Epithelial cell of esophagus (primary cell): ENCODE results near the gene FBXL14.

Experiments used
- DNase-seq: peaks from one replicate; pipeline ENCODE4 v3.0.0; 2010; ENCODE audit warnings: low read depth
- H3K4me3 ChIP-seq: 2 replicates; pipeline ENCODE4 v1.5.1; 2011; ENCODE audit warnings: mild to moderate bottlenecking, low read length, control low read depth
- TF ChIP-seq, protein P1 (sequence below): IDR thresholded peaks from 2 replicates; pipeline ENCODE4 v1.5.1; 2011; ENCODE audit warnings: low read depth, mild to moderate bottlenecking, low read length, control low read depth, inconsistent platforms; ENCODE audit not compliant: insufficient read depth; ENCODE audit errors: missing control alignments

FBXL14 gene

DNA sequence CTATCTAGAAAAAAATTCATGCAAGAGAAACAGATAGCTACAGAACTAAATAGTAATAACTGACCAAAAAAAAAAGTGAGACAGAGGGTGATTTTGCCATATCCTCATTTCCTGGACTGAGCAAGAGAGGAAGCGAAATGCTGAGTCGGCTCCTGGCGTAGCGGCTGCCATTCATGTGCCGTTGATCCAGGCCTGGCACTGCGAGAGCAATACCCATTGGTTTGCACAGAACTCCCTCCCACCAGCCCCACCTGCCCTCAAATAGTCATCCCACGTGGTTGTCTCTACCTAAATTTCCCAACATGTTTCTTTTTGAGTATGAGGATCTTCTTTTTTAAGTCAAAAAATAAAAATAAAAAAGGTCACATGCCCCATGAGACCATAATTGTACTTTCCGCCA is 25.2 kb upstream of the FBXL14 start:
- TF ChIP-seq, protein P1, sequence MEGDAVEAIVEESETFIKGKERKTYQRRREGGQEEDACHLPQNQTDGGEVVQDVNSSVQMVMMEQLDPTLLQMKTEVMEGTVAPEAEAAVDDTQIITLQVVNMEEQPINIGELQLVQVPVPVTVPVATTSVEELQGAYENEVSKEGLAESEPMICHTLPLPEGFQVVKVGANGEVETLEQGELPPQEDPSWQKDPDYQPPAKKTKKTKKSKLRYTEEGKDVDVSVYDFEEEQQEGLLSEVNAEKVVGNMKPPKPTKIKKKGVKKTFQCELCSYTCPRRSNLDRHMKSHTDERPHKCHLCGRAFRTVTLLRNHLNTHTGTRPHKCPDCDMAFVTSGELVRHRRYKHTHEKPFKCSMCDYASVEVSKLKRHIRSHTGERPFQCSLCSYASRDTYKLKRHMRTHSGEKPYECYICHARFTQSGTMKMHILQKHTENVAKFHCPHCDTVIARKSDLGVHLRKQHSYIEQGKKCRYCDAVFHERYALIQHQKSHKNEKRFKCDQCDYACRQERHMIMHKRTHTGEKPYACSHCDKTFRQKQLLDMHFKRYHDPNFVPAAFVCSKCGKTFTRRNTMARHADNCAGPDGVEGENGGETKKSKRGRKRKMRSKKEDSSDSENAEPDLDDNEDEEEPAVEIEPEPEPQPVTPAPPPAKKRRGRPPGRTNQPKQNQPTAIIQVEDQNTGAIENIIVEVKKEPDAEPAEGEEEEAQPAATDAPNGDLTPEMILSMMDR, result no peak
- H3K4me3 ChIP-seq, result no peak overlapping the region
- no peak for DNase-seq

DNA sequence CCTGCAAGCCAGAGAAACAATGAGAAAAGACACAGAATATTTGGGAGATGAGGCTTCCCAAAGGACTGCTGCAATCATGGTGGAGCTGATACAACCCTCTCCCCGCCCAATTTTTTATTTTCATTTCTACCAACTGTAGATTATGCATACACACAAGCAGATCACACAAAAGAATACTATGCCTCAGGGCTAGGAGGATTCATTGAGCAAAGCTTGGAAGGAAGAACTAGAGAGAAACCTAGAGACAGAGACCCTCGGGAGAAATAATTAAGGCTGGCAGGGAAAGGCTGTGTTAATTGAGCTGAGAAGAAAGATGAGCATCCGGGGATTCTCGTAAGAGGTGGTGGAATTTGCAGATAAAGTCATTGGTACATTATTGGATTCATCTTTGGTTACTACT is 24.8 kb upstream of the FBXL14 start:
- H3K4me3 ChIP-seq, result no peak overlapping the region
- DNase-seq, result no peak

DNA sequence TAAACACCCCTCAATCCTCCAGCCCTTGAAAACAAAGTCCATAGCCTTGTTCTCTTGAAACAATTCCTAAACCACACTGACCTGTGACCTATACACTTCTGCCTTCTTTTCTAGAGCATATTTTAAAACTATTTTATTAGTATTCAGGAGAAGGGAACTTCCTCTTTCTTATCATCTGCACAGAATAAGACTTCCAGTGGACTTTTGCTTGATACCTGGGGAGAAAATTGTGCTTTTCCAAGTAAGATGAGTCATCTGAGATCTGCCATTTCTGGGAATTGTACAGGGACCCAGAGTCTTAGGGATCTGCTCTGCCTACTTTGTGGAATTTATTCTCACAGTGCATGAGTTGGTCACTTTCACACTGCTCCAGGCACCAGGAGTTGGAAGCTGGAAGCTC is 24.1 kb upstream of the FBXL14 start:
- H3K4me3 ChIP-seq, result no peak overlapping the region
- no peak for DNase-seq
- TF ChIP-seq, protein P1, result no peak

More for the DNA sequence above, 24.8 kb upstream of the FBXL14 start:
- TF ChIP-seq, protein P1, result no peak

DNA sequence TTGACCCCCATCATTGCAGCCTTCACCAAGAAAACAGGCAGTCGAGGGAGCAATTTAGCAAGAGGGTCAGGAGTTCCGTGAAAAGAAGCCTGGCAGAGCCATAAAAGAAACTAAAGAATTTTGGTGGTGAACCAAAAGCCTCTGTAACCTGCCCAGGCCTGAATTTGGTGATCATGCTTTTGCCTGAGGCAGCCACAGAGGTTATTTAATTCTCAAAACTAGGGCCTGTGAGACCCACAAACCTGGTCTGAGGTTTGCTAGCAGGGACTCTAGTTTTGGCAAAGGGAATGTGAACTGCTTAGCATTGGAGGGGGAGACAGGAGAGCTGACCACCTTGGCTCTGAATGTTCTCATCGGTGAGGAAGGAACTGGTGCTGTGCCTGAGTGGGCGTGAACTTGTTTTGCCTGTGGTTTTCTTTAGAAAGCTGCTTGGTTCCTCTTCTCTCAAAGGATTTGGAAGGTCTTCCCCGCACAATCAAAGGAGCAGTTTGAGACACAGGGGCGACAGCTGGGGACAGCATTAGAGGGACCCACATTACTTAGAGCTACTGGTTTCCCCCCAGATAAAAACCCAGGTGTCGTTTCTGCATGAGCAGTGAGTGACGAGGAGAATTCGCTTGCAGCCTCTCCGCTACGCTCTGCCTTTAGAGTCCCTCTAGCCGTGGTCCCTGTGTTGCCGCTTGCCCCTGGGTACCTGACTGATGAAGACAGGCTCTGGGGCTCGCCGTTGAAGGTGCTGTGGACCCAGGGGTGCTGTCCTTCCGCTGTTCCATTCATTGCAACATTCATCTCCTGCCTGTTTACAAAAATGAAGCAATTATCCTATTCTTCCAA is 22.1 kb upstream of the FBXL14 start:
- no peak overlapping the region for H3K4me3 ChIP-seq
- DNase-seq, result peak; percentile 70

DNA sequence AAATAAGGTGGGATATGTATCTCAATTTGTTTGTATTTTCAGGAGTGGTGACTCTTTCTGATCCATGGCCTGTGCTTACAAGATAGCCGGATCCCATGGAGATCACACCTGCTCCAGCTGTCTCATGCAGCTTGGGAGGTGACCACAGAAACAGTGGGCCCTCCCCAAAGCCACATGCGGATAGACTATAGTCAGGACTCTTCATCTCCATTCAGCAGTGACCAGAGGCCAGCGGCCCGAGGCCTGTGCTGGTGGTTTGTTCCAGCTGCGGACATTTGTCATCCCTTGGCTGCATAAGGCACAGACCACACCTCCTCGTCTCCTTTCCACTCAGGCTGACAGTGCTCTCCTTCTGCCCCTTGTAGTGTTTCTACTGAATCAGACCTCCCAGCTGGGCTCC is 20.0 kb upstream of the FBXL14 start:
- no peak overlapping the region for H3K4me3 ChIP-seq
- TF ChIP-seq, protein P1, result no peak

More for the DNA sequence above, 22.1 kb upstream of the FBXL14 start:
- TF ChIP-seq, protein P1, result no peak

DNA sequence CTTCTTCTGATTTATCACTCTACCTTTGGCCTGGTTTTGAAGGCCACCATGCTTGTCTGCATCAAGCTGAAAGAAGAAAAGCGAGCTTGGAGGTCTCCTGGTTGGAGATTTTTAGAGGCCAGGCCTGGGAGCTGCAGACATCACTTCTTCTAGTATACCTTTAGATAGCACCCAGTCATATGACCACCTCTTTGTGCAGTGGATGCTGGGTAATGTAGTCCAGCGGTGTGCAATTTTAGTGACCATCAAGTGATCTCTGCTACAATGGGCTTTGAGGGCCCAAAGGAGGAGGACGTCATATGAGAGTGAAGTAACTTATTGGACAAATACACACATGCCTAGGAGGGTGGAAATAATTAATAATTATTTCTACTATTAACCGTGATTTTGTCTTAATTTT is 19.5 kb upstream of the FBXL14 start:
- TF ChIP-seq, protein P1, result no peak
- no peak for DNase-seq
- no peak overlapping the region for H3K4me3 ChIP-seq

More for the DNA sequence above, 20.0 kb upstream of the FBXL14 start:
- no peak for DNase-seq
